Measurements from ENCODE around the gene SLC2A10.

Gene SLC2A10

DNA sequence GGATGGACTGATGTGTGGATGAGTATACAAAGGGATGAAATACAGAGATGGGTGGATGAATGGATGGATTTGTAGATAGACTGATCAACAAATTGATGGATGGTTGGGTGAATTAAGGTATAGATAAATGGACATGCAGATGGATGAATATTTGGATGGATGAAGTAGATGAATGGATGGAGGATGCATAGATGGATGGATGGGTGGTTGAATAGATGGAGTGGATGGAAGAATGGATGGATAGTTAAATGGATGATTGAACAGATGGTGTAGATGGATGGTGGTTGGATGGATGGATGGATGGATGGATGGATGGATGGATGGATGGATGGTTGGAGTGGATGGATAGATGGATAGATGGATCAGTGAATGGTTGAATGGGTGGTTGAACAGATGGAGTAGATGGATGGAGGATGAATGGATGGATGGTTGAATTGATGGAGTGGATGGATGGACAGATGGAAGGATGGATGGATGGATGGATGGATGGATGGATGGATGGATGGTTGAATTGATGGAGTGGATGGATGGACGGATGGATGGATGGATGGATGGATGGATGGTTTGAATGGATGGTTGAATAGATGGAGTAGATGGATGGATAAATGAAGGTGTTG is 15.0 kb downstream of the SLC2A10 start:
- no peak overlapping the region for H3K4me3 ChIP-seq (ENCODE audit: low read depth, low read length)

GRCh38 chr20:46725186-46726165 is 16.0 kb downstream of the SLC2A10 start:
- no peak overlapping the region for H3K4me3 ChIP-seq (ENCODE audit: low read depth, low read length)

DNA sequence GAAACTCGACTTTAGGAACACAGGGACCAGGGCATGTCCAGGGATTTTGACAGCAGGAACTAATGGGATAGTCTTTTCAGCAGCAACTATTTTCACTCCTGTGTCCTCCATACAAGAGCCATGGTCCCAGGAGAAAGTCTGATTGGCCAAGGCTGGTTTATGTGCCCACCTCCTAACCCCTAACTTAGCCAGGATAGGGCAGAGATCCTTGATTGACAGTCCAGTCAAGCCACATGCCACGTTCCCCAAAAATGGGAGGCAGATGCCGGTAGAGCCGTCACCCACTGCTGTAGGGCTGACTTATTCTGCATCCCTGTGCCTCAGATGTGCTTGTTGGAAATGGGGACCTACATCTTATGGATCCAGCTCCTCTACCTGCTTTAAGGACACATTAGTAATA is 22.3 kb downstream of the SLC2A10 start:
- H3K4me3 ChIP-seq (ENCODE audit: low read depth, low read length), result no peak overlapping the region

GRCh38 chr20:46735436-46735835 is 26.0 kb downstream of the SLC2A10 start:
- H3K4me3 ChIP-seq (ENCODE audit: low read depth, low read length), result no peak overlapping the region

- no peak overlapping the region for H3K4me3 ChIP-seq (ENCODE audit: low read depth, low read length)
Observed at GRCh38 chr20:46739431-46740213, 30.2 kb downstream of the SLC2A10 start.

- no peak overlapping the region for H3K4me3 ChIP-seq (ENCODE audit: low read depth, low read length)
Observed at GRCh38 chr20:46740214-46740609, 30.8 kb downstream of the SLC2A10 start.

DNA sequence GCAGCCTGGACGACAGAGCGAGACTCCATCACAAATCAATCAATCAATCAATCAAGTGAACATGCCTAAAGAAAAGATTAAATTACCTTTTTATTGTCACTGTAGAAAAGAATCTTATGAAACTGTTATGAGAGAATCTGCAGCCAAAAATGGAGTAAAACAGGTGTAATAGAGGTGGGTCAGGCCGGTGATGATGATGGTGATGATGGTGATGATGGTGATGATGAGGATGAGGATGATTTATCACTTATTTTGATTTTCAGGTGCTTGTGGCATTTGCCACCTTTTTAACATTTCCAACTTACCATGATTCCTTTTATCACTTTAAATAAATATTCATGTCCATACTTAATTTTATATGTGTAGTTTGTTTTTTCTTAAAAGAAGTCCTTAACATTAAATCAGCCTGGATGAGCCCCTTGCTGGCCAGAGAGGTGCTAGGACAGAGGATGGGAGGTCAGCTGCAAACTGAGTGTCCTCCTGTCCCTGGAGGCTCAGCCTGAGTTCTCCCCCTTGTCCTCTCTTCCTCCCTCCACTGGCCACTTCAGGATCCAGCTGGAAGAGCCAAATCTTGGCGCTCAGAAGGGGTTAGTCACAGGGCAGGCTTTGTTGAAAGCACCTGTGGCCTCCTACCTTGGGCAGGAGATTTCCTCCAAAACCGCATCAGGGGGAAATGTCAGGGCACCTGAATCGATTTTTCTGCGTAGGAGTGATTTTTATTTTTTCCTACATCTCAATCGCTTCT is 32.6 kb downstream of the SLC2A10 start:
- no peak overlapping the region for H3K4me3 ChIP-seq (ENCODE audit: low read depth, low read length)

DNA sequence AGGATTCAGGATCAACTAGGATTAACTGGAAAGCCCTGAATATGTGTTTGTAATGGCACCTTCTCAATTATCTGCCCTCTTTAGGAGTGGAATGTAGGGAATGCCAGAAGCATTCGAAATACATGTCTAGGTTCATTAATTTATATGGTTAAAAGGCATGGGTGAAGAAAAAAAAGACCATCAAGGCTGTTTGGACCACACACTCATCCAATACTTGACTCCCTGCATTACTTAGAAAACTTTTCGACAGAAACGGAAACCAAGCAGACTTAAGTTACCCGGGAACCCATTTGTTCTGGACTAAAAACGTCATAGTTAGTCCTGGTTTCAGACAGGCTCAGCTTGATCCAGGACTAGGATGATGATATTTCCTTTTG is 33.2 kb downstream of the SLC2A10 start:
- no peak overlapping the region for H3K4me3 ChIP-seq (ENCODE audit: low read depth, low read length)

GRCh38 chr20:46743088-46743487 is 33.6 kb downstream of the SLC2A10 start:
- H3K4me3 ChIP-seq (ENCODE audit: low read depth, low read length), result no peak overlapping the region

GRCh38 chr20:46746956-46747526 is 37.6 kb downstream of the SLC2A10 start:
- no peak overlapping the region for H3K4me3 ChIP-seq (ENCODE audit: low read depth, low read length)

DNA sequence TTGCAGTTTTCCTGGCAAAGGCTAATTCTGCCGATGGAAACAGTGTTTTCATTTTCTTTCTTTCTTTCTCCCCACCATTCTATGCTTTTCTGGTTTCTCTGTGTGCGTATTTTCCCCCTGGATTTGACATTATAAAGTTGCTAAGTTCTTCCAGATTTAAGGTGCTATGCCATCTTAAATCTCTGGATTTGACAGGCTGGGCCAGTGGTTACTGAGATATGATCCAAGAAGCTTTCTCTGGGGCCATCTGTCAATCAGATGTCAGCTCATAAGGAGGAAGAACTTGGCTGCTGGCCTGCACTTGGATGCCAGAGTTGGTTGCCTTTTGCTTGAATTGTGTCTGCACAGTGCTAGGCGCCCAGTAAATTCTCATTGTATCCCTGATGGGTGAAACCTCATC is 39.7 kb downstream of the SLC2A10 start:
- H3K4me3 ChIP-seq (ENCODE audit: low read depth, low read length), result no peak overlapping the region

GRCh38 chr20:46751856-46752255 is 42.4 kb downstream of the SLC2A10 start:
- H3K4me3 ChIP-seq (ENCODE audit: low read depth, low read length), result no peak overlapping the region

DNA sequence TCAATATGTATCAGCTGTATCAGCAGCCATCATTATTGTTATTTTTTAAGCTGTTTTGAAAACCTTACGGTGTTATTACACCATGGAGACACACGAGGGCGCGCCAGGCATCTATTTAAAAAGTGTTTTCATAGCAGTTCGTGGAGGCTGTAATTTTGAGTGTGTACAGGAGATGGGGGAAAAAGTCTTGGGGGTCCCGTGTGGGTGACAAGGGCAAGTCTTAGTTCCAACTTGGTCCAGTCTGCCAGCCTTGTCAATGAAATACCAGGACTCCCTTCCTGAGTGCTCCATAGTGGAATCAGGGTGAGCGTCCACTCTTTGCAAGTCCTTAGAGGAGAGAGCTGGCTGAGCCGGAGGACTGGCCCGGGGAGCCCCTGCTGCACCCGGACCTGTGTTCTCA is 43.3 kb downstream of the SLC2A10 start:
- no peak overlapping the region for H3K4me3 ChIP-seq (ENCODE audit: low read depth, low read length)

DNA sequence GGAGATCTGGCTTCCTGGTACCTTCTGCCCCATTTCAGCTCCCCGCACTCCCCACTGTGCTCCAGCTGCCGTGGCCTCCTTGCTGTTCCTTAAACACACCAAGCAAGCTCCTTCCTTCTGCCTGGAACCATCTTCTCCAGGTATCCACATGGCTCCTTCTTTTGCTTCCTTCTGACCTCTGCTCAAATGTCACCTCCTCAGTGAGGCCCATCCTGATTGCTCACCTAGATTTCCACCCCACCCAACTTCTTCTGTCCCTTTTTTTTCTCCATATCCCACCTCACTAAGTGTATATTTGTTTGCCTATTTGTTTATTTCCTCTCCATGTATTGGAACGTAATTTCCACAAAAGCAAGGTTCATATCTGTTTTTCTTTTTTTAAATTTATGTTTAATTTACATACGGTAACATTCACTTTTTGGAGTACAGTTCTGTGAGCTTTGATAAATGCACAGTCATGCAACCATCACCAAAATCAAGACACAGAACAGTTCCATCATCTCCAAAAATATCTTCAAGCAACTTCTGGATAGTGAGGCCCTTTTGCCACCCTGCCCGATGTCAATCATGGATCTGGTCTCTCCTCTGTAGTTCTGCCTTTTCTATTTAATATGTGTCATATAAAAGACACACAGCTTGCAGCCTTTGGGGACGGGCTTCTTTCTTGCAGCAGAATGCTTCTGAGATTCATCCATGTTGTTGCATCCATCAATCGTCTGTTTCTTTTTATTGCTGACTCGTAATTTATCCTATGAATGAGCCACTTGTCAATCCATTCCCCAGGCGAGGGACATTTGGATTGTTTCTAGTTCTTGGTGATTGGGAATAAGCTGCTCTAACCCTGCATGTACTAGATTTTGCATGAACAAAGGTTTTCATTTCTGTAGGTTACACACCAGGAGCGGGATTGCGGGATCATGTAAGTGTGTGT is 46.3 kb downstream of the SLC2A10 start:
- H3K4me3 ChIP-seq (ENCODE audit: low read depth, low read length), result no peak overlapping the region

GRCh38 chr20:46756419-46756818 is 47.0 kb downstream of the SLC2A10 start:
- H3K4me3 ChIP-seq (ENCODE audit: low read depth, low read length), result no peak overlapping the region

DNA sequence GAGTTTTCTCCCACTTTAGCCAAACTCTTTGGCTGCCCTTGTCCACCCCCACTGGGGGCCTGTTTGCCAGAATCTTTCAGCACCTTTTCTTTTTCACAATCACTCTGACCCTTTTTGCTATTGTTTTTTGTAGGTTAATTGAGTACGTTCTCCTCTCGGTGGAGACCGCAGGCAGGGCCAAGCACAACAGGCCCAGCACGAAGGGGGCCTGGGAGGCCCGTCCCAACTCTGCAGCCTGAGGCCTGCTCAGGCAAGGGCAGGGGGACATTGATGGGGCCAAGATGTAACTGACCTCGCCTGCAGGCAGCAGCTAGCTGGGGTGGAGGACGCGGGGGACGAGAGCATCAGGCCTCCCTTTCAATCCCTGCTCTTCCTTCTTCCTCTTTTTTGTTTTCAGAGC is 47.7 kb downstream of the SLC2A10 start:
- H3K4me3 ChIP-seq (ENCODE audit: low read depth, low read length), result no peak overlapping the region

DNA sequence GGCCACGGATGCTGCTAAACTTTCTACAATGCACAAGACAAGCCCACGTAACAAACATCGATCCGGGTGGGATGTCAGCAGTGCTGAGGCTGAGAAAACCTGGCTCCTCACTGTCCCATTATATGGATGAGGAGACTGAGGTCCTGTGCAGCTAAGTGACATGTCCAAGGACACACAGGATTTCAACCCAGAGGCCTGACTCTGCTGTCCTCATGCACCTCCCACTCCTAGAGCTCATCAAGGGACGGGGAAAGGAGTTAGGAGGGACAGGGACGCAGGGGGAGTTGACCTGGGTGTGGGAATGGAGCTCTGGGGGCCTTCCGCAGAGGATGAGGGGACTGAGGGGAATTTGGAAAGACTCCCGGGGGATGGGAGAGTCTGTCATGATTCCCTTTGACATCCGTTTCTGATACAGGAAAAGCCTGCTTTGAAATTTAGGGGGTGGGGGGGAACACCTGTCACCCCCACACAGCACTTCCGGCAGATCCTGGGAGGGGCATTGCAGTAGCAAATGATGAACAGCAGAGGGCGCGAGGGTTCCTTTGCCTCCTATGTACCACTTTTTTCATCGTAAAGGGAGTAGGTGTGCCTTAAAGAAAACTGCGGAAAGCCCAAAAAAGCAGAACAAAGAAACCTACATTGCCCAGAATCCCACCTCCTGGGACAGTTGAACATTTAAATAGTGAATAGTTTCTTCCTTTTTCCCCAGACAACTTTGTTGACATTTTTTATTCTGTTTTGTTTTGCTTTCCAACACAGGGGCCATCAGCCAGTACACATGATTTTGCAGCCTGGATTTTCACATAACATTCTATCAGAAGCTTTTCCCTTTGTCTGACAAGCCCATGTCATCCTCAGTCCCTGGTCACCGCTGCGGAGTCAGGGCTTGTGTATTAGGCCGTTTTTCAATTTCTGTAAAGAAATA is 48.6 kb downstream of the SLC2A10 start:
- no peak overlapping the region for H3K4me3 ChIP-seq (ENCODE audit: low read depth, low read length)

DNA sequence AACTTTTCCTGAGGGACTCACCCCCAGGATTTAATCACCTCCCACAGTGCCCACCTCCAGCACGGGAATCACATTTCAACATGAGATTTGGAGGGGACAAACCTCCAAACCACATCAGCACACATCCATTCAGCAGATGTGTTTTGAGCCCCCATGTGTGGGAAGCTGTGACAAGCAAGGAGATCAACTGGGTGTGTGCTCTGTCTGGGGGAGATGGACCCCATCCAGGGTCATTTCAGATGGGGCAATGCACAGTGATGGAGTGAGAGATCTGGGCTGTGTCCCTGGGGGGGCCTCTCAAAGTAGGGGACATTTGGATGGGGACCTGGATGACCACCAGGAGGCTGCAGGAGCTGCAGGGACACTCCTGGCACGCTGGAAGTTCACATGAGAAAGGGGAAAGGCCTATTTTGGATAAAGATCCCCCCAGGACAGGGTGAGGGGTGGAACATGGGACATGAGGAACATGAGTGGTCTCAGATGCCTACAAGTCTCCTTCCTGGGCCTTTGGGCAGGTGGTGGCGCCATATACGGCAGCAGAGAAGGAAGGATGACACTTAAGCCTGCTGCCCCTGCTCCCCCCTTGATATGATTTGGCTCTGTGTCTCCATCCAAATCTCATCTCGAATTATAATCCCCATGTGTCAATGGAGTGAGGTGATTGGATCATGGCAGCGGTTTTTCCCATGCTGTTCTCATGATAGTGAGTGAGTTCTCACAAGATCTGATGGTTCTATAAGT is 49.6 kb downstream of the SLC2A10 start:
- H3K4me3 ChIP-seq (ENCODE audit: low read depth, low read length), result no peak overlapping the region

Data from iPS-11a (cell line).